DOHH2 (cell line): ENCODE results near the gene SLC16A9.

Source experiments
- H3F3A ChIP-seq: fragments of 200-600 bp; sonication (generic), shearing (Covaris generic); 2 replicates; pipeline ENCODE4 v1.6.0; 2016; ENCODE audit warnings: antibody characterized with exemption, mild to moderate bottlenecking; ENCODE audit not compliant: control insufficient read depth, insufficient read depth
- H3K27ac ChIP-seq: fragments of 200-600 bp; sonication (generic); 2 replicates; pipeline ENCODE4 v1.5.1; 2014; ENCODE audit warnings: low read depth, mild to moderate bottlenecking, low read length, moderate library complexity
- H3K27me3 ChIP-seq: fragments of 200-600 bp; sonication (generic); 2 replicates; pipeline ENCODE4 v1.6.1; 2014; ENCODE audit warnings: mild to moderate bottlenecking, low read length, mixed read lengths; ENCODE audit not compliant: control insufficient read depth
- H3K36me3 ChIP-seq: fragments of 200-600 bp; sonication (generic); 2 replicates; pipeline ENCODE4 v1.6.1; 2014; ENCODE audit warnings: mild to moderate bottlenecking, low read length, moderate library complexity, mixed read lengths; ENCODE audit not compliant: control insufficient read depth
- H3K4me1 ChIP-seq: fragments of 200-600 bp; sonication (generic); 2 replicates; pipeline ENCODE4 v1.6.1; 2014; ENCODE audit warnings: mild to moderate bottlenecking, low read length, mixed read lengths; ENCODE audit not compliant: control insufficient read depth
- H3K4me2 ChIP-seq: fragments of 200-600 bp; sonication (generic); 2 replicates; pipeline ENCODE4 v1.6.0; 2014; ENCODE audit warnings: mild to moderate bottlenecking, low read length, moderate library complexity
- H3K4me3 ChIP-seq: fragments of 200-600 bp; sonication (generic); 2 replicates; pipeline ENCODE4 v1.5.1; 2014; ENCODE audit warnings: mild to moderate bottlenecking, low read length, mixed read lengths
- H3K79me2 ChIP-seq: fragments of 200-600 bp; sonication (generic); 2 replicates; pipeline ENCODE4 v1.6.1; 2014; ENCODE audit warnings: mild to moderate bottlenecking, low read length, mixed read lengths; ENCODE audit not compliant: control insufficient read depth
- H3K9me2 ChIP-seq: fragments of 200-600 bp; sonication (generic); replicated peaks from 2 replicates; pipeline ENCODE4 v1.6.1; 2014; ENCODE audit warnings: mild to moderate bottlenecking, low read length, mixed read lengths; ENCODE audit not compliant: control insufficient read depth
- H3K9me3 ChIP-seq: fragments of 200-600 bp; sonication (generic); 2 replicates; pipeline ENCODE4 v1.6.1; 2014; ENCODE audit warnings: antibody characterized with exemption, low read length, mixed read lengths; ENCODE audit not compliant: control insufficient read depth, insufficient read depth
- H4K20me1 ChIP-seq: fragments of 200-600 bp; sonication (generic); 2 replicates; pipeline ENCODE4 v1.6.0; 2014; ENCODE audit warnings: low read depth, mild to moderate bottlenecking, antibody characterized with exemption, low read length, moderate library complexity; ENCODE audit not compliant: control insufficient read depth, insufficient read depth
- CTCF ChIP-seq: fragments of 200-600 bp; sonication (generic); IDR thresholded peaks from one replicate; pipeline ENCODE4 v1.5.1; 2014; ENCODE audit warnings: antibody characterized with exemption, mild to moderate bottlenecking, low read depth, low read length; ENCODE audit not compliant: poor library complexity, severe bottlenecking
- EZH2phosphoT487 ChIP-seq: fragments of 200-600 bp; sonication (generic); IDR thresholded peaks from 2 replicates; pipeline ENCODE4 v1.6.1; 2017; ENCODE audit warnings: borderline replicate concordance, mild to moderate bottlenecking, antibody characterized with exemption, low read length, moderate library complexity, mixed read lengths

Gene SLC16A9

GRCh38 chr10:59718257-59718656 is 8.6 kb upstream of the SLC16A9 start:
- no peaks in the 10 kb centered on the region for H3K4me1 ChIP-seq
- H3K9me2 ChIP-seq = no peaks in the 10 kb centered on the region
- no peaks in the 10 kb centered on the region for H3K36me3 ChIP-seq
- H3F3A ChIP-seq = no peaks in the 10 kb centered on the region
- H3K9me3 ChIP-seq = no peaks in the 10 kb centered on the region
- H3K4me3 ChIP-seq = no peak overlapping the region
- no peaks in the 10 kb centered on the region for H4K20me1 ChIP-seq
- H3K27ac ChIP-seq = no peak overlapping the region
- H3K27me3 ChIP-seq = peaks cover 13% of the 10 kb centered on the region
- no peak overlapping the region for H3K4me2 ChIP-seq
- H3K79me2 ChIP-seq = no peaks in the 10 kb centered on the region
- no peak for TF ChIP-seq EZH2phosphoT487
- no peak for TF ChIP-seq CTCF

DNA sequence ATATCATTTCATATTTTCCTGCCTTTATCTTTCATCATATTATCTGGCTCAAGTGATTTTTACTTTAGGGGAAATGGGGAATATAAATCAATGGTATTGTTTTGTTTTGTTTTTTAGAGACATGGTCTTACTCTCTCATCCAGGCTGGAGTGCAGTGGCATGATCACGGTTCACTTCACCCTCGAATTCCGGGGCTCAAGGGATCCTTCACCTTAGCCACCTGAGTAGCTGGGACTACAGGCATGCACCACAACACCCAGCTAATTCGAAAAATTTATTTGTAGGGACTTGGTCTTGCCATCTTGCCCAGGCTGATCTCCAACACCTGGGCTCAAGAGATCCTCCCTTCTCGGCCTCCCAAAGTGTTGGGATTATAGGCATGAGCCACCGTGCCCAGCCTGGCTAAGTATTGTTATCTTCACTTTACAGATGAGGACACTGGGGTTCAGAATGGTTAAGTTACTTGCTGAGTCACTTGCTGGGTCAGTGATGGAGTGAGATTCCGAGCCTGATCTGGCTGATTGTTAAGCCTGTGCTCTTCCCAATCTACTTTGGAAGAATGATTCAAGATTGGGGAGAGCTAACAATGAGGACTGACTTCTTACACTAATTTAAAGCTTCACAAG is 3.7 kb upstream of the SLC16A9 start:
- peaks cover 14% of the 10 kb centered on the region for H3K4me1 ChIP-seq
- H3K9me3 ChIP-seq = no peaks in the 10 kb centered on the region
- H3K36me3 ChIP-seq = no peaks in the 10 kb centered on the region
- H3K27me3 ChIP-seq = peaks cover 37% of the 10 kb centered on the region
- no peak overlapping the region for H3K27ac ChIP-seq
- TF ChIP-seq CTCF (no peak), EZH2phosphoT487 (no peak)
- no peak overlapping the region for H3K4me3 ChIP-seq
- H3K79me2 ChIP-seq = no peaks in the 10 kb centered on the region
- H3F3A ChIP-seq = no peaks in the 10 kb centered on the region
- H3K4me2 ChIP-seq = no peak overlapping the region
- no peaks in the 10 kb centered on the region for H4K20me1 ChIP-seq
- no peaks in the 10 kb centered on the region for H3K9me2 ChIP-seq

DNA sequence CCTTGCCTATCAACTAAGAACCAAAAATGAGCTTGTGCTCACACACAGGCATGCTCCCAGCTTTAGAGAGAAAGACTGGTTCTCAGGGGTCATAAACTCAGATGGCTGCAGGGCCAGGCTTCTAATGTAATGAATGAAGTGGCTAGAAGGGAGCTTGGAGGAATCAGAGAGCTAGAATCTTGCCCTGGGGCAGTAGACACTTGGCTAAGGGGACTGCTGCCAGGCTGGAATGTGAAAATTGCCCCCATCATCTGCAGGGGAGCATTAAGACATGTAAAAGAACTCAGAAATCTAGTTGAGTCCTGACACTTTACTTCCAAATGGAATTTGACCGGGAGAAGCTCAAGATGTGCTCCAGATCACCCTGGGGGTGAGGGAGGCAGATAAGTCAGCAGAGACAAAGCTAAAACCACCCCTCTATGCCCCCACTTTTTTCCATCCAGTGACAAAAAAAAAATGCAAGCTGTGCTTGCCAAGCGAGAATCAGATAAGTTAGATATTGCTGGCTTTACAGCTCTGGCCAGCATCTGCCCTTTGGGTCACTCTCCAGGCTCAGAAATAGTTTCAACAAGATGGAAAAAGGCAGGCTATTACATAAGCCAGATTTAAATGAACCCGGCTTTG is 2.3 kb upstream of the SLC16A9 start:
- Histone ChIP-seq H3K79me2 (no peaks in the 10 kb centered on the region), H3F3A (peaks cover 3% of the 10 kb centered on the region; the same call in 1 of the 2 replicates), H3K27me3 (peaks cover 39% of the 10 kb centered on the region), H3K4me2 (no peak overlapping the region), H3K4me3 (no peak overlapping the region), H3K9me3 (no peaks in the 10 kb centered on the region), H3K9me2 (no peaks in the 10 kb centered on the region), H3K27ac (no peak overlapping the region), H3K36me3 (no peaks in the 10 kb centered on the region), H3K4me1 (peaks cover 16% of the 10 kb centered on the region), H4K20me1 (no peaks in the 10 kb centered on the region)
- no peak for TF ChIP-seq CTCF
- TF ChIP-seq EZH2phosphoT487 = no peak
